Fibroblast of the aortic adventitia (primary cell): Measurements from ENCODE around the gene LDLRAD3. TPM values are rescaled to one million over a fixed set of nuclear protein-coding genes. Genes with fewer than 3 reads are reported as not detected.

Source experiments
- DNase-seq: peaks from one replicate; pipeline ENCODE4 v3.0.0-alpha.2; 2010; ENCODE audit warnings: low read depth
- H3K4me3 ChIP-seq: 2 replicates; pipeline ENCODE4 v1.5.1; 2011; ENCODE audit warnings: low read depth, mild to moderate bottlenecking, control low read depth, low read length, moderate library complexity
- total RNA-seq: library from RNA; depleted of rRNA; stranded (reverse); fragments of >200 nt; gene quantifications from 2 replicates; pipeline ENCODE4 v1.2.3, GENCODE V29; 2012; ENCODE audit warnings: low replicate concordance
- TF ChIP-seq, protein P1 (sequence below): IDR thresholded peaks from 2 replicates; pipeline ENCODE4 v1.5.1; 2011; ENCODE audit warnings: mild to moderate bottlenecking, low read length, control low read depth, inconsistent platforms; ENCODE audit not compliant: insufficient read depth

LDLRAD3 gene
- total RNA-seq, 1 donor, result 10.8 TPM

- H3K4me3 ChIP-seq, result no peak overlapping the region
- DNase-seq, result no peak
- TF ChIP-seq, protein P1, sequence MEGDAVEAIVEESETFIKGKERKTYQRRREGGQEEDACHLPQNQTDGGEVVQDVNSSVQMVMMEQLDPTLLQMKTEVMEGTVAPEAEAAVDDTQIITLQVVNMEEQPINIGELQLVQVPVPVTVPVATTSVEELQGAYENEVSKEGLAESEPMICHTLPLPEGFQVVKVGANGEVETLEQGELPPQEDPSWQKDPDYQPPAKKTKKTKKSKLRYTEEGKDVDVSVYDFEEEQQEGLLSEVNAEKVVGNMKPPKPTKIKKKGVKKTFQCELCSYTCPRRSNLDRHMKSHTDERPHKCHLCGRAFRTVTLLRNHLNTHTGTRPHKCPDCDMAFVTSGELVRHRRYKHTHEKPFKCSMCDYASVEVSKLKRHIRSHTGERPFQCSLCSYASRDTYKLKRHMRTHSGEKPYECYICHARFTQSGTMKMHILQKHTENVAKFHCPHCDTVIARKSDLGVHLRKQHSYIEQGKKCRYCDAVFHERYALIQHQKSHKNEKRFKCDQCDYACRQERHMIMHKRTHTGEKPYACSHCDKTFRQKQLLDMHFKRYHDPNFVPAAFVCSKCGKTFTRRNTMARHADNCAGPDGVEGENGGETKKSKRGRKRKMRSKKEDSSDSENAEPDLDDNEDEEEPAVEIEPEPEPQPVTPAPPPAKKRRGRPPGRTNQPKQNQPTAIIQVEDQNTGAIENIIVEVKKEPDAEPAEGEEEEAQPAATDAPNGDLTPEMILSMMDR, result no peak
Measured at GRCh38 chr11:36046932-36047331, 103.1 kb downstream of the LDLRAD3 start.

DNA sequence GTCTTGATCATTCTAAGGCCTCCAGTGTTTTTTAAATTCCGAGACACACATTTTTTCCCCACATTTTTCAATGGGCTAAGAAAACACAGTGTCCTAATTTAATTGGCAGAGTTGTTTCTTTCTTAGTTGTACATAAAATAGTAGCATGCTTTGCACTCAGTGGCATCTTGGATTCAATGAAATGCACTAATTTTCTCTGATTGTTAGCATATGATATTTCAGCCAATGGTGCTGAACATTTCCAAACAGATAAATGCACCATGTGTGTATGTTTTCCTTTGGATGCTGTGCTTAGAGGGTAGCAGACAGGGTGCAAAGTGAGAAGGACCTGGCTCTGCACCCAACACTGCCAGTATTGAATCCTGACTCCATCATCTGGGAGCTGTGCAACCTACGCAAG, 103.5 kb downstream of the LDLRAD3 start:
- TF ChIP-seq, protein P1, result no peak
- H3K4me3 ChIP-seq, result no peak overlapping the region
- DNase-seq, result no peak

DNA sequence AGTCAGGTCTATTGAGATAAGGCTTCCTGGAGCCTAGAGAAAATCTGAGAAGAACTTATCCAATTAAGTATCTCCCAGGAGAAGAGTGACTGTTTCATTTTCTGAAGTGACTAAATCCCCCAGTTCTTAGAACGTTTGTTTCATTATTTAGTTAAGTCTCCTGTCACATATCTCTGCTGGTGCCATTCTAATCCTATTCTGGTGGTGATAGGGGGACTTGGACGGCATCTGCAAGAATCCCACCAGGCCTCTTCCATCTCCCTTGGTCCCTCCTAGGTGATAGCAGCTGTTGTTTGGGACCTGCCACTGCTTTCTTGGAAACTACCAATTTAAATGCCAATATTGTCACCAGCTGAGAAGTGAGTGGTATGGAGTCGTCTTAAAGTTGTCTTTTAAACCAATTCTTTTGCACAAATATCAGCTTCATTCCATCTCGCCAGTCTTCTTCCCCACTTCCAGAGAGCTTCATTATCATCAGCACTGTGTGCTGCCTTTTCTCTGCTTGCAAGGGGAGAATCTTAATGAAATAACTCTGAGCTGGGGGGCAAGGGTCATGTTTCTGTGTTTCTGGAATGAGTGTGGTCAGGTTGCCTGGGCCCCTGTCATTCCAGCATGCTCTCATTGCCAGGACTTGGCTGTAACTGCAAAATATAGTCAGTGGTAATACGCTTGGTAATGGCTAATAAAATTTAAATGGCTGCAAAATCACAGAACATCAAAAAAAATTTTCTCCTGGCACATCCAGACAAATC, 104.8 kb downstream of the LDLRAD3 start:
- DNase-seq, result no peak
- TF ChIP-seq, protein P1, result no peak
- H3K4me3 ChIP-seq, result no peak overlapping the region

DNA sequence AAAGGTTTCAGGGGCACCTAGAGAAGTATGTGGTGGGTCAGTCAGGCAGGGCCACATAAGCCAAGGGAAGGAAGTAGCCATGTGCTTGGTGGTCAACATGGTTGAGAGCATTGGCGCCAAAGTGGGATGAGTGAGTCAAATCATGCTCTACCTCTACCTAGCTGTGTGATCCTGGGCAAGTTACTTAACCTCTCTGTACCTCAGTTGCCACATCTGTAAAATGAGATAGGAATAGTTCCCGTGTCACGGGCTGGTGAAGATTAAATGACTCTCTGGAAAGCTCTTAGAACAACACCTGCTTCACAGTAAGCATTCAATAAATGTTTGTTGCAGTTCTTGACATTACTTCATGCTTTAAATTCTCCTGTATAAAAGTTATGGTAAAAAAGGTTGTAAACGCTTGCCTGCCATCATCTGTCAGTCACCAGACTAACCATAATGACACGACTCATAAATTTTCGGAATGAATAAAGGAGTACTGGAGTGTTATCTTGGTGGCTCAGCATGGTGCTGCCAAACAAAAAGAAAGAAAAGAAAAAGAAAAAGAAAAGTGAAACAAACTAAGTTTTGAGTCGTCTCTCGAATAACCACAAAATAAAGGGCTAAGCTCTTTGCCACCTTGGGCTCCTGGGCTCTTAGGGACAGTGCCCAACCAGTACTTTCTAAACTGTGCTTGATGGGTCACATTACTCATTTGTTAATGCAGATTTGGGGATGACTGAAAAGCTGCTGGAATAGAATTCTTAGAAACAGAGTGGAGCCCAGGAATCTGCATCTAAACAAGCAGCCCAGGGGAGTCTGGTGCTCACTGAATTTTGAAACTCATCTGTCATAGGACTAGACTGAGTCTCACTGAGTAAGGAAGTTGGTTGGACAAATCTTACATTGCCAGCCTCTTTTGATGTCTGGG, 107.6 kb downstream of the LDLRAD3 start:
- no peak overlapping the region for H3K4me3 ChIP-seq
- DNase-seq, result no peak
- TF ChIP-seq, protein P1, result no peak

DNA sequence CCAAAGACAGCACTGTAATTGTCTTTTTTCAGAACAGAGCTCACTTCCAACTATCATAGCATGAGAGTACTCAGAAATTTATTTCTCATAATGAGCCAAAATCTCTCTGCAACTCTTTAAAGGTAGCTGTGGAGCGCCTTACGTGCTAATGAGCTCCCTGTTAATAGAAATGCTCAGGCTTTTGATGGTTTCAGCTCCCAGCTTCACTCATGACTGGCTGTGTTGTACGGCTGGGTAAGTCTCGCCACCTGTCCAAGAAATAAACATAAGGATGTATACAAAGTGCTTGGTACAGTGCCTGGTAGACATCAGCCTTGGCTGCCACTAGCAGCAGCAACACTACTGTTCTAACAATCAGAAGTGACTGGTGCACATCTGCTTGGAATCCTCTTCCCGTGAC, 109.4 kb downstream of the LDLRAD3 start:
- DNase-seq, result no peak
- TF ChIP-seq, protein P1, result no peak
- H3K4me3 ChIP-seq, result no peak overlapping the region

- H3K4me3 ChIP-seq, result no peak overlapping the region
- TF ChIP-seq, protein P1, result no peak
- DNase-seq, result no peak
Measured at GRCh38 chr11:36053862-36054261, 110.0 kb downstream of the LDLRAD3 start.
